HG03469 (cell line): ENCODE measurements around the gene CNRIP1.
A peak's percentile ranks its signal among the peaks of the same experiment; 100 is the strongest.

Experiments
- ATAC-seq: cut with Tn5 transposase; IDR thresholded peaks from one replicate; pipeline ENCODE4 v1.9.1; 2021; ENCODE audit warnings: mild to moderate bottlenecking, moderate library complexity, moderate number of reproducible peaks; ENCODE audit not compliant: unreplicated experiment

Gene CNRIP1

GRCh38 chr2:68293755-68294154, 26.0 kb downstream of the CNRIP1 start:
- ATAC-seq, result no peak

DNA sequence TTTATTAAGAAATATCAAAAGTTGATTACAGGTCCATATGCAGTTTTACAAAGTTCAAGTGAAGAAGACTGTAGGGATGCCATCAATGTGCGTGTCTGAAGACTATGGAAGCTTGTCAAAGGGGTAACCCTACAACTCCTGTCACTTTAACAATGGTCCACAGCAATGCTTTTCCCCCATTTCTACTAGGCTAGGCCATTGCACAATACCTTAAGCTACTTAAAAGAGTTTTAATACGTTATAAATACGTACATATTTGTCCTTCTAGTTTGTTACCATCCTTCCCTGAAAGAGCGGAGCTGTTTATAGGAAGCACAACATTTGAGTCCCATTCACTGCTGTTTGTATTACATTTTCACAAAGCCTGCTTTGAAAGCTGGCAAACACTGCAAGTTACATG, 26.7 kb downstream of the CNRIP1 start:
- ATAC-seq, result no peak

- ATAC-seq, result peak; percentile 45
Measured at GRCh38 chr2:68292108-68292710, 27.5 kb downstream of the CNRIP1 start.

DNA sequence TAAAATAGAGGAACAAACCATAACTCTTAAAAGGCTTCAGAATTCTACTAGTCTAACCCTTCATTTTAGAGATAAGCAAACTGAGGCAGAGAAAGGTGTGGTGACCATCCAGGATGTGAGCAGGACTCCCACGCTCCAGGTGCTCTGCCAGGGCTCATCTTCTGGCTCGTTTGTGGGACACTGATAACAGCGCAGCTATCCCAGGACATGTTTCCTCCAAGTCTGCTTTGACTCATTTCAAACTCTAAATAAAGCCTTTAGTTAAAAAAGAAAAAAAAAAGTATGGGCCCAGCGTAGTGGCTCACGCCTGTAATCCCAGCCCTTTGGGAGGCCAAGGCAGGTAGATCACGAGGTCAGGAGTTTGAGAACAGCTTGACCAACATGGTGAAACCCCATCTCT, 28.4 kb downstream of the CNRIP1 start:
- no peak for ATAC-seq

- no peak for ATAC-seq
Measured at GRCh38 chr2:68290901-68291300, 28.8 kb downstream of the CNRIP1 start.

DNA sequence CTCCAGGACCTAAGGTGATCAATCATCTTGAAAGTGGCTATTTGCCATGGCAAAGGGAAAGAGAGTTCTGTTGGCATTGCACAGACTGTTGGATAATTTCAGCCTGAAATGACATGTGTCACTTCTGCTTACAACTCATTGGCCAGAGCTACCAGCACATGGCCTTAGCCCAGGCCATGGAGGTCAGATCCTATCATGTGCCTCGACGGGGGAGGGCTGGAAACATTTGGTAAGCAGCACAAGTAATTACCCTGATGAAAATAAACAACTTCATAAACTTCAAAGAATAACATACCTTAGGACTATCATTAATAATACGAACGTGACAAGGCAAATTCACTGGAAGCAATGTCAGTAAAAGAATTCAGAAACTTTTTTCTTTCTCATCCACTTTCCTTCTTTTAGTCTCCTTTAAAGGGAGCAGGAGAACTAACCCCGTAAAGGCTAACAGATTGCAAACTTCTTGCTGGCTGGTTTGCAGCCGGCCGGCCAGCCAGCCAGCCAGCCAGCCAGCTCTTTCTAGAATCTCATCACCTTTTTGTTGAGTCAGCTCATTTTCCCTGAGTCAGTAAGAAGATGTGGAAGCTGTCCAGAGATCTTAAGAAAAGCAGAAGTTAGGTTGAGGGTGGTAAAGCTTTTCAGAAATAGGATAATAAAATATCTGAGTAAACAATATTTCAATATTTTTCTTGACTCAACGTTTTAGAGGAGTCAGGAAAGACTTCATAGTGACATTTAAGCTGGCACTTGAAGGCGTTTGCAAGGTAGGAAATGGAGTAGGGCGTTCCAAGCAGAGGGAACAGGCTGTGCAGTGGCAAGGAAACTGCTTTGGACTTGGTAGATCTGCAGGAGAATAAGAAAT, 31.9 kb downstream of the CNRIP1 start:
- no peak for ATAC-seq

DNA sequence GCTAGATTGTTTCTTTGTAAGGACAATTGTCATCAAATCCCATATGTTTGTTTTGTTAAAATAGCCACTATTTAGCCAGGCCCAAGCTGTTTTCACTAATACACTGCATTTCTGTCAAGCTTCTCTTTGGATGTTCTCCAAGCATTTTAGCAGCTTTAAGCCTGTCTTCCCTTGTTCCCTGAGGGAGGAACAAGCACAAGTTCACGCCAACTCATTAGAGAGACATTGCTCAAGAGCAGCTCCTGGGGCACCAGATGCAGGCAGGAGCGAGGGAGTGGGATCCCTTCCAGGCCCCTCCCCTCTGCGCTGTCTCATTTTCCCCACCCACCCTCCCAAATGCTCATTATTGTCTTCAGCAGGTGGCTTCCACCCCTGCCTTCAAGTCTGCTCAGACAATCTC, 34.9 kb downstream of the CNRIP1 start:
- no peak for ATAC-seq

DNA sequence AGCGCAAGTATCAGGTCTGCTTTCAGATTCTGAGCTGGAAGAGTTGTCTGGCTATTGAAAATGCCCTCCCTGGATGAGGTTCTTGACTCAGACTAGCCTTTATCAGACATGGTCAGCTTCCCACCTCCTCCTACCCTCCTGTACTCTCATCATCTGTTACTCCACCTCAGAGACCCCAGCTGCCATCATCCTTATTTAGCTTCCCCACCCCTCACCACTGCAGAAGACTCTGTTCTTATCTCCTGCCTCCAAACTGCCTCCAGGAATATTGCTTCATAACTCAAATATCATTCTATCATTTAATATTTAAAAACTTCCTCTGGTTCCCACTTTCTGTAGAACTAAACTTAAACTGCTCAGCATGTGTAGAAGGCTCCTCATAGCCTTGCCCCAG, 36.3 kb downstream of the CNRIP1 start:
- no peak for ATAC-seq

GRCh38 chr2:68282811-68283418, 36.8 kb downstream of the CNRIP1 start:
- ATAC-seq, result no peak

DNA sequence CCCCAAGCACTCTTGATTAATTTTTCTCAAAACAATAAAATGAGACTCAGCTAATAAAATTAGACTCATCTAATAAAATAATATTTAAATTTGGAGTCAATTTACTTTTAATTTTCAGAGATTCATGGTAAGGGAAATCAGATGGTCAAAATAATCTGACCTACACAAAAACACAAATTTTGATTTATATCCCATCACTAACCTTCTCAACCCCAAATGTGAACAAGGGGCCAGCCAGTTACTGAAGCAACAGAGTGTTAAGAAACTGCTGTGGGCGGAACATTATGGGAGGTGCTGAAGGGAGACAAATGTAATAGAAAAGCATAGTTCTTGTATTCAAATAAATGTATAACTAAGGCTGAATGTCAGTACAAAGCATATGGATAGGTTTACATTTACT, 39.0 kb downstream of the CNRIP1 start:
- ATAC-seq, result no peak

DNA sequence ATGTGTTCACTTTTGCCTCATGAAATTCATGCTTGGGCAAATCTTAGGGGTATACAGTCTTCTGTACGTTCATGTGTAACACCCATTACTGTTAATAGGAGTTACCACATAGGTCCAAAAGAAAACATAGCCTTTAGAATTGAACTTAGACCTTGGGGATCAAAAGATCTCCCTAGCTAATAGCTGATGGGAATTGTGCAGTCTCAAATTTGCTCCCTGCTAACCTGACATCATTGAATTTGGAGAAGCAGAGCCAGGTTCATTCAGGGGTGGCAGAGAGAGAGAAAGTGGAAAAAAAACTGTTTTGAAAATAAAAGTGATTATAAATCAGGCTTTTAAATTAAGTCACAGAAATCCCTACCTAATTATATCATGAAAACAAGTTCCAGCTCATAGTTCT, 39.4 kb downstream of the CNRIP1 start:
- no peak for ATAC-seq

DNA sequence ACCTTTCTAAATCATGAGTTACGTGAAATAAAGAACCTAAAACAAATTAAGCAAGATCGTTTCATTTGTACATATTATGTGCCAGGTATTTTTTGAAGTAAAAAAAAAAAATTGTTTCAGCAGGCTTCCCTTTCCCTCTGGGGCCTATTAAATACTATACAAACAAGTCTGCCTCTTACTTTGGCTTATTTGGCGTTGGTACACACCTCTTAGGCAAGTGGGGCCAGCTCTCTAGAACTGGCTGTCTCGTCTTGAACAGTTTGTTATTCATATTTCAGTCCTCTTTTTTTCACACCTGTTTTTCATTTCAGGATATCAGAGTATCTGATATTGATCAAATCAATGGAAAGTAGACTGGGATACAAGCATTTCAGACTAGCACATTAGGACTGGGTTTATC, 40.1 kb downstream of the CNRIP1 start:
- ATAC-seq, result no peak

GRCh38 chr2:68278169-68278568, 41.6 kb downstream of the CNRIP1 start:
- ATAC-seq, result no peak

DNA sequence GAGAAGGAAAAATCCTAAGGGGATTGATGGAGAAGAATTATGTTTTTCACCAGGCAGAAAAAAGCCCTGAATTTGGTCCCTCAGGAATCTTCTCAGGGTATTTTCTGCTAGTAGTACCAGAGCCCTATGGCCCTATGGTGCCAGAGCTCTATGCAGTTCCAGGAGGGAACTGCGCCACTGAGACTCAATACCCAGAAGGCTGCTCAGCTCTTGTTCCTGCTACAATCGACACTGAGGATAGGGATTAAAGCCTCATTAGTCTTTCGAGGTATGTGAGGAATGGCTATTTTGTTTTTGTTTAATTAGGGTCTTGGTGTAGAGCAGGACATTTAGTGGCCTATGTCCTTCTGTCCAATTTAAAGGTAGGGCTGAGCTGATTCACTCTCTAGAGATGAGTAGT, 45.7 kb downstream of the CNRIP1 start:
- ATAC-seq, result no peak

GRCh38 chr2:68272246-68272994, 47.3 kb downstream of the CNRIP1 start:
- no peak for ATAC-seq

DNA sequence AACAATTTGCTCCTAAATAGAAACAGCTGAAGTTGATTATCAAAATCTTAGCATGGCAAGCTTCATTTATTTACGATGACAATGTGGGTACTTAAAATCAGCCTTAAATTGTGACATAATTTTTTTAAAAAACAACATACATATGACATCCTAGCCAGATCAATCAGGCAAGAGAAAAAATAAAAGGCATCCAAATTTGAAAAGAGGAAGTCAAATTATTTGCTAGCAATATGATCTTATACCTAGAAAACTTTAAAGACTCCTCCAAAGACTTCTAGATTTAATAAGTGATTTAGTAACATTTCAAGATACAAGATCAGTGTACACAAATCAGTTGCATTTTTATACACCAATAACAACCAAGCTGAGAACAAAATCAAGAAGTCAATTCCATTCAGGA, 53.1 kb downstream of the CNRIP1 start:
- no peak for ATAC-seq

DNA sequence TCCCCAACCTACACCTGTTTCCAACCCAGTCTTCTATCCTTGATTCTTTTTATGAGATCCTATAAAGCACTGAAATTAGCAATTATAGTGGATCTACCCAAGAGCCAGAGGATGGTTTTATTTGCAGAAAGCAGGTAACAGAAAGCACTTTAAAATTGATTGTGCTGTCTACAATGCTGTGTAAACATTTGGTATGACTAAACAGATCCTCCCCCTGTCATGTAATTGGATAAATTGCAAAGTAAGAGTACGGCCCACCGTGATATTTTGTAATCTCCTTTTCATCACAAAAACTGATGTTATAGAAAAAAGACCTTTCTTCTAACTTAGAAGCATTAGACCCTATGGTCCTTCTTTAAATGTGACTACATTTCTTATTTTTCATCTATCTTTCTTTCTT, 56.1 kb downstream of the CNRIP1 start:
- ATAC-seq, result no peak

DNA sequence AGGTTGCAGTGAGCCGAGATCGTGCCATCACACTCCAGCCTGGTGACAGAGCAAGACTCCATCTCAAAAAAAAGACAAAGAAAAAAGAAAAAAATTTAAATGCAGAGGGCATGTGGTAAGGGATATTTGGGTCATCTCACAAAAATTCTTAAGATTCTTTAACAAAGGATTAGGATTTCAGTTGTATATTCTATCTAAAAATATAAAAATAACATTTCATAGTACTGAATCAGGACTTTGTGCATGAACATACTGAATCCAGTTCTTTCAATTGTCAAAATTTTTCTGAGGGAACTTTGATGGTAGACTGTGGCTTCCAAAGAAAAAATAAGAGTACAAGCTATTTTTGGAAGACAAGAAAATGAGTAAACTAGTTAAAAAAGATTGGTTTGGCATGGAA, 60.9 kb downstream of the CNRIP1 start:
- ATAC-seq, result no peak

- no peak for ATAC-seq
Measured at GRCh38 chr2:68256093-68256450, 63.7 kb downstream of the CNRIP1 start.

DNA sequence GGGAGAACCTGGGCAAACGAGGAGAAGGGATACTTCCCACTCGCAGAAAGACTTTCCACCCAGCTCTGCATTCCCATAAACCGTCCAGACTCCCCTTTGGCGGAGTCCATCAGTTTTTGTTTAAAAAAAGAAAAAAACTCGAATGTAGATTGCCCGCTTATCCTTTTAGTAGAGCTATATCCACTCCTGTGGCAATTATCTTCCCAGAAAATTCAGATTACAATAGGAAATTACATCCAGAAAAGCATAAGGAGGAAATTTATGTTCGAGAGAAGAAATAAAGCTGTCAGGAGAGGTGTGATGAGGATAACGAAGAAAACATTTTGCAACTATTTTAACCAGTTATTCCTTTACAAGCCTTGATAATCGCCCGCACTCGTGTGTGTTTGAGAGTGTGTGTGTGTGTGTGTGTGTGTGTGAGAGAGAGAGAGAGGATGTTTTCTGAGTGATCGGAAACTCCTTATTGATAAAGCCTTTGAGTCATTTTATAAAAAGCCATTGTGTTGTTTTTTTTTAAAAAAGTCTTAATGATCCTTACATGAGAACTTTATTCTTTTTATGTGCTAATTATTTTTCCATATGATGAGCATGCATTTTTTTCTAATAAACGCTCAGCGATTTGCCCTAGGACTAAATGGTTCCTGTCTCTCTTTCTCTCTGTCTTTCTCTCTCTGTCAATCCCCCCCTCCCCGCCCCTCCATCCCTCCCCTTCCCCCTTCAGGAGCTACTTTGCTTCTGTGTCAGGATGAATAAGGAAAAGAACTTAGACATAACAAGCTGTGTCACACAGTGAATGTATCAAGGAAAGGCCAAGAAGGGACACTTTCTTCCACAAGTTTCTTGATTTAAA, 66.3 kb downstream of the CNRIP1 start:
- no peak for ATAC-seq
